ENCODE results near the gene PIK3R4. TPM values are rescaled to one million over a fixed set of nuclear protein-coding genes. Genes with fewer than 3 reads are reported as not detected.

PIK3R4 gene
- total RNA-seq, 4 donors from 2014 or later = 18.4 to 48.1 (median 33.8) TPM

DNA sequence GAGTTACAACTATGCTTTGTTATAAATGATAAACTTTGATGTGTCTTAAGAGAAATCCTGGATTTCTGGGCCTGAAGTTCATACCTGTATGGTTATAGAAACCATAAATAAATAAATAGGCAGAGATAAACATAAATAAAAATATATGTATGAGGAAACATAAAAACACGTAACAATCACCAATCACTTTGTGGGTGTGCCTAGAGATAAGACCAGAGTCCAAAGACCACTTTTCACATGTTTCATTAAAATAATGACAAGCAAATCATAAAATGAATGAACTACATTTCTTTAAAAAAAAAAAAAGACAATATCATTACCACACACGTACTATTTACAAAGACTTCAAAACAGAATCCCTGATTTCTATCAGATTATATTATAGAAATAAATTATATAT is 14.1 kb downstream of the PIK3R4 start:
- no peak for DNase-seq (ENCODE audit: low spot score)
- TF ChIP-seq CTCF (IDR thresholded peaks at IDR 0.05) = no peak
- no peak for ATAC-seq (ENCODE audit: low FRiP score)

- ATAC-seq (ENCODE audit: low FRiP score) (no peak), DNase-seq (ENCODE audit: low spot score) (no peak)
- no peak for TF ChIP-seq CTCF (IDR thresholded peaks at IDR 0.05)
Observed at GRCh38 chr3:130731817-130732216, 14.8 kb downstream of the PIK3R4 start.

DNA sequence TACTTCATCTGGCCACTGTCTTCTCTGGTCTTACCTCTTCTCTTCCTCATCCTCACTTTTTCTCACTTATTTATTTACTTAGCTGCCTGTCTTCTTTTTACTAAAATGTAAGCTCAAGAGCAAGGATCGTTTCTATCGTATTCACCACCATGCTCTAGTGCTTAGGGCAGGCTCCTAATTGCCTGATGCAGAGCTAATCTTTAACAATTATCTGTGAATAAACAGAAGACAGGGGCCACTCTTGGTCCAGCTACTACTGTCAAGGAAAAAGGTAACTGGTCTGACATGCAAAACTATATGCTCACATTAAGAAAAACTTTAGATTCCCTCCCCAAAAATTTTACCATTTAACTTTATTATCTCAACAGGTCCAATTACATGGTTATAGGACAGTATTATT is 17.5 kb downstream of the PIK3R4 start:
- no peak for ATAC-seq (ENCODE audit: low FRiP score)
- TF ChIP-seq CTCF (IDR thresholded peaks at IDR 0.05) = no peak
- DNase-seq (ENCODE audit: low spot score) = no peak

GRCh38 chr3:130728037-130728436 is 18.6 kb downstream of the PIK3R4 start:
- ATAC-seq (ENCODE audit: low FRiP score) (no peak), DNase-seq (ENCODE audit: low spot score) (no peak)
- no peak for TF ChIP-seq CTCF (IDR thresholded peaks at IDR 0.05)

GRCh38 chr3:130725746-130726145 is 20.9 kb downstream of the PIK3R4 start:
- ATAC-seq (ENCODE audit: low FRiP score) (no peak), DNase-seq (ENCODE audit: low spot score) (no peak)
- TF ChIP-seq CTCF (IDR thresholded peaks at IDR 0.05) = no peak

- ATAC-seq (ENCODE audit: low FRiP score) = no peak
- no peak for TF ChIP-seq CTCF (IDR thresholded peaks at IDR 0.05)
- no peak for DNase-seq (ENCODE audit: low spot score)
Observed at GRCh38 chr3:130715616-130716015, 31.0 kb downstream of the PIK3R4 start.

GRCh38 chr3:130712718-130713423 is 33.8 kb downstream of the PIK3R4 start:
- no peak for ATAC-seq (ENCODE audit: low FRiP score)
- DNase-seq (ENCODE audit: low spot score) = no peak
- no peak for TF ChIP-seq CTCF (IDR thresholded peaks at IDR 0.05)
